ENCODE measurements around the gene RELL2. TPM values are rescaled to one million over a fixed set of nuclear protein-coding genes. Genes with fewer than 3 reads are reported as not detected.
A peak's percentile ranks its signal among the peaks of the same experiment; 100 is the strongest.

The RELL2 gene
- total RNA-seq, 1 experiment from 2014 or later, result 6.2 TPM

GRCh38 chr5:141617128-141617527 is 19.7 kb upstream of the RELL2 start:
- in situ Hi-C loops (cut with HindIII; ENCODE audit: low pct_unique_long_range_greater_than_20kb, low sequenced_read_pairs), result no loop called here
- DNase-seq (ENCODE audit: low read depth, low spot score), result no peak

- peak; percentile 13 for DNase-seq (ENCODE audit: low read depth, low spot score)
- in situ Hi-C loops (cut with HindIII; ENCODE audit: low pct_unique_long_range_greater_than_20kb, low sequenced_read_pairs), result no loop called here
Observed at GRCh38 chr5:141617682-141618029, 19.1 kb upstream of the RELL2 start.

- DNase-seq (ENCODE audit: low read depth, low spot score), result peak; percentile 43
- in situ Hi-C loops (cut with HindIII; ENCODE audit: low pct_unique_long_range_greater_than_20kb, low sequenced_read_pairs), result no loop called here
Observed at GRCh38 chr5:141618030-141618803, 18.6 kb upstream of the RELL2 start.

GRCh38 chr5:141618804-141619554 is 17.8 kb upstream of the RELL2 start, which contains the start of gene DIAPH1:
Gene DIAPH1 (minus strand): TSS chr5:141619000. CDS start chr5:141618914, 86 bp downstream.
- peak; percentile 97 for DNase-seq (ENCODE audit: low read depth, low spot score)
- in situ Hi-C loops (cut with HindIII; ENCODE audit: low pct_unique_long_range_greater_than_20kb, low sequenced_read_pairs), result no loop called here

- DNase-seq (ENCODE audit: low read depth, low spot score), result no peak
- in situ Hi-C loops (cut with HindIII; ENCODE audit: low pct_unique_long_range_greater_than_20kb, low sequenced_read_pairs), result no loop called here
Observed at GRCh38 chr5:141623186-141623585, 13.6 kb upstream of the RELL2 start.

GRCh38 chr5:141623611-141624010 is 13.2 kb upstream of the RELL2 start:
- in situ Hi-C loops (cut with HindIII; ENCODE audit: low pct_unique_long_range_greater_than_20kb, low sequenced_read_pairs), result no loop called here
- no peak for DNase-seq (ENCODE audit: low read depth, low spot score)

GRCh38 chr5:141628175-141628788 is 8.5 kb upstream of the RELL2 start:
- in situ Hi-C loops (cut with HindIII; ENCODE audit: low pct_unique_long_range_greater_than_20kb, low sequenced_read_pairs), result no loop called here
- no peak for DNase-seq (ENCODE audit: low read depth, low spot score)

GRCh38 chr5:141630570-141631140 is 6.1 kb upstream of the RELL2 start:
- in situ Hi-C loops (cut with HindIII; ENCODE audit: low pct_unique_long_range_greater_than_20kb, low sequenced_read_pairs), result no loop called here
- no peak for DNase-seq (ENCODE audit: low read depth, low spot score)

- in situ Hi-C loops (cut with HindIII; ENCODE audit: low pct_unique_long_range_greater_than_20kb, low sequenced_read_pairs), result no loop called here
- no peak for DNase-seq (ENCODE audit: low read depth, low spot score)
Observed at GRCh38 chr5:141632650-141633049, 4.1 kb upstream of the RELL2 start.

- in situ Hi-C loops (cut with HindIII; ENCODE audit: low pct_unique_long_range_greater_than_20kb, low sequenced_read_pairs), result no loop called here
- DNase-seq (ENCODE audit: low read depth, low spot score), result no peak
Observed at GRCh38 chr5:141633871-141634561, 2.8 kb upstream of the RELL2 start.

GRCh38 chr5:141634720-141635119 is 2.1 kb upstream of the RELL2 start:
- DNase-seq (ENCODE audit: low read depth, low spot score), result no peak
- in situ Hi-C loops (cut with HindIII; ENCODE audit: low pct_unique_long_range_greater_than_20kb, low sequenced_read_pairs), result no loop called here

- in situ Hi-C loops (cut with HindIII; ENCODE audit: low pct_unique_long_range_greater_than_20kb, low sequenced_read_pairs), result no loop called here
- no peak for DNase-seq (ENCODE audit: low read depth, low spot score)
Observed at GRCh38 chr5:141635646-141636045, 1.2 kb upstream of the RELL2 start.

- no peak for DNase-seq (ENCODE audit: low read depth, low spot score)
- in situ Hi-C loops (cut with HindIII; ENCODE audit: low pct_unique_long_range_greater_than_20kb, low sequenced_read_pairs), result no loop called here
Observed at GRCh38 chr5:141636106-141636412, 738 bp upstream of the RELL2 start.

- in situ Hi-C loops (cut with HindIII; ENCODE audit: low pct_unique_long_range_greater_than_20kb, low sequenced_read_pairs), result no loop called here
- peak; percentile 8 for DNase-seq (ENCODE audit: low read depth, low spot score)
Observed at GRCh38 chr5:141637123-141637766, 448 bp downstream of the RELL2 start.

GRCh38 chr5:141637767-141638419 is 1.1 kb downstream of the RELL2 start:
- in situ Hi-C loops (cut with HindIII; ENCODE audit: low pct_unique_long_range_greater_than_20kb, low sequenced_read_pairs), result no loop called here
- DNase-seq (ENCODE audit: low read depth, low spot score), result peak; percentile 39

- in situ Hi-C loops (cut with HindIII; ENCODE audit: low pct_unique_long_range_greater_than_20kb, low sequenced_read_pairs), result no loop called here
Observed at GRCh38 chr5:141638771-141639170, 2.0 kb downstream of the RELL2 start.

More at GRCh38 chr5:141638771-141639170, 2.0 kb downstream of the RELL2 start:
- no peak for DNase-seq (ENCODE audit: low read depth, low spot score)

Measured in SK-MEL-5 (cell line).